OCI-LY3 (cell line): Measurements from ENCODE around the gene C20orf141.

ENCODE experiments used
- EZH2phosphoT487 ChIP-seq: fragments of 200-600 bp; shearing (Covaris generic); IDR thresholded peaks from 2 replicates; pipeline ENCODE4 v1.6.1; 2018; ENCODE audit warnings: antibody characterized with exemption, mixed run types, low read depth
- TF ChIP-seq, protein P1 (sequence below): fragments of 200-600, 300-600 bp; sonication (generic); IDR thresholded peaks from 2 replicates; pipeline ENCODE4 v1.5.1; 2014; ENCODE audit warnings: antibody characterized with exemption, low read length, low read depth

DNA sequence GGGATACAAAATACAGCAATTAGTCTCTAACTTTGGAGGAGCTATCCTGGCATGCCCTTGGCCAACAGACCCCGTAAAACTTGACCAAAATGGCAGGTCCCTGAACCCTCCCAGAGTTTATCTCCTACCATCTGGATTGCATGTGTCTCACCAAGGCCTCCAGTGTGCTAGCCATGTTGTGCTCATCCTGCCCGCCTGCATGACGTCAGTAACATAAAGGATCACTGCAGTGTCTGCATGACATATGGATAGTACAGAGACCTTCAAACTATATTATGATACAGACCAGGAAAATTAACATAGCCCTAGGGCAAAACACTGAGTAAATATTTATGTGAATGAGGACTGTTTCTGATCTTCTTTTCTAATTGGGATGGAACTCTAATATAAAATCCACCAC lies 39.6 kb upstream of the C20orf141 start:
- TF ChIP-seq, protein P1, sequence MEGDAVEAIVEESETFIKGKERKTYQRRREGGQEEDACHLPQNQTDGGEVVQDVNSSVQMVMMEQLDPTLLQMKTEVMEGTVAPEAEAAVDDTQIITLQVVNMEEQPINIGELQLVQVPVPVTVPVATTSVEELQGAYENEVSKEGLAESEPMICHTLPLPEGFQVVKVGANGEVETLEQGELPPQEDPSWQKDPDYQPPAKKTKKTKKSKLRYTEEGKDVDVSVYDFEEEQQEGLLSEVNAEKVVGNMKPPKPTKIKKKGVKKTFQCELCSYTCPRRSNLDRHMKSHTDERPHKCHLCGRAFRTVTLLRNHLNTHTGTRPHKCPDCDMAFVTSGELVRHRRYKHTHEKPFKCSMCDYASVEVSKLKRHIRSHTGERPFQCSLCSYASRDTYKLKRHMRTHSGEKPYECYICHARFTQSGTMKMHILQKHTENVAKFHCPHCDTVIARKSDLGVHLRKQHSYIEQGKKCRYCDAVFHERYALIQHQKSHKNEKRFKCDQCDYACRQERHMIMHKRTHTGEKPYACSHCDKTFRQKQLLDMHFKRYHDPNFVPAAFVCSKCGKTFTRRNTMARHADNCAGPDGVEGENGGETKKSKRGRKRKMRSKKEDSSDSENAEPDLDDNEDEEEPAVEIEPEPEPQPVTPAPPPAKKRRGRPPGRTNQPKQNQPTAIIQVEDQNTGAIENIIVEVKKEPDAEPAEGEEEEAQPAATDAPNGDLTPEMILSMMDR, result no peak
- no peak for TF ChIP-seq EZH2phosphoT487
